Stimulated activated CD4-positive, alpha-beta T cell treated with anti-CD3 and anti-CD28 coated beads, Interleukin-2, amount 100 ng/mL, for 24 hours (primary cell): ENCODE results near the gene TRPM4.

ENCODE experiments used
- DNase-seq, 2 donors: peaks; one replicate each; pipeline ENCODE4 v3.0.0-alpha.2; 2020

TRPM4 gene

GRCh38 chr19:49243129-49243528, 85.5 kb downstream of the TRPM4 start:
- no peak for DNase-seq

- DNase-seq: no peak
Measured at GRCh38 chr19:49243726-49244125, 86.1 kb downstream of the TRPM4 start.

GRCh38 chr19:49244256-49244655, 86.7 kb downstream of the TRPM4 start:
- DNase-seq: no peak

- no peak for DNase-seq
Measured at GRCh38 chr19:49247676-49248075, 90.1 kb downstream of the TRPM4 start.

GRCh38 chr19:49249933-49250332, 92.3 kb downstream of the TRPM4 start:
- DNase-seq: no peak

- DNase-seq: no peak
Measured at GRCh38 chr19:49255674-49256073, 98.1 kb downstream of the TRPM4 start.

- no peak for DNase-seq
Measured at GRCh38 chr19:49256691-49257090, 99.1 kb downstream of the TRPM4 start.
